Endothelial cell (in vitro differentiated cells): ENCODE results near the gene LRRC39. TPM values are rescaled to one million over a fixed set of nuclear protein-coding genes. Genes with fewer than 3 reads are reported as not detected.

Experiments used
- DNase-seq: peaks from one replicate; pipeline ENCODE4 v3.0.0; 2021; ENCODE audit warnings: low spot score
- H3K27ac Mint-ChIP-seq: one replicate; pipeline ENCODE4 v1.8.0; 2021; ENCODE audit warnings: mixed read lengths, inconsistent platforms; ENCODE audit not compliant: unreplicated experiment
- H3K27me3 Mint-ChIP-seq: one replicate; pipeline ENCODE4 v1.8.0; 2021; ENCODE audit warnings: mild to moderate bottlenecking, moderate library complexity, mixed read lengths, inconsistent platforms; ENCODE audit not compliant: unreplicated experiment
- H3K36me3 Mint-ChIP-seq: one replicate; pipeline ENCODE4 v1.8.0; 2021; ENCODE audit warnings: mild to moderate bottlenecking, low read depth, mixed read lengths, inconsistent platforms; ENCODE audit not compliant: unreplicated experiment
- H3K4me1 Mint-ChIP-seq: one replicate; pipeline ENCODE4 v1.8.0; 2021; ENCODE audit warnings: mild to moderate bottlenecking, mixed read lengths, inconsistent platforms; ENCODE audit not compliant: unreplicated experiment
- H3K4me3 Mint-ChIP-seq: one replicate; pipeline ENCODE4 v1.8.0; 2021; ENCODE audit warnings: mild to moderate bottlenecking, mixed read lengths, inconsistent platforms; ENCODE audit not compliant: unreplicated experiment
- H3K9me3 Mint-ChIP-seq: one replicate; pipeline ENCODE4 v1.8.0; 2021; ENCODE audit warnings: mixed read lengths, inconsistent platforms; ENCODE audit not compliant: unreplicated experiment
- CTCF ChIP-seq: fragments of 200-600 bp; sonication (generic); IDR thresholded peaks from one replicate; pipeline ENCODE4 v1.5.0; 2021; ENCODE audit warnings: antibody characterized with exemption; ENCODE audit not compliant: unreplicated experiment
- total RNA-seq: library from RNA; stranded (reverse); fragmentation: NEBNext Ultra II Directional; extraction: Animal tissue kit (Norgen Biotek cat#: 25700); gene quantifications from one replicate; pipeline ENCODE4 v1.2.1, GENCODE V29; 2021; ENCODE audit not compliant: unreplicated experiment

The LRRC39 gene
- total RNA-seq, 1 donor from 2014 or later = 0.64 TPM

DNA sequence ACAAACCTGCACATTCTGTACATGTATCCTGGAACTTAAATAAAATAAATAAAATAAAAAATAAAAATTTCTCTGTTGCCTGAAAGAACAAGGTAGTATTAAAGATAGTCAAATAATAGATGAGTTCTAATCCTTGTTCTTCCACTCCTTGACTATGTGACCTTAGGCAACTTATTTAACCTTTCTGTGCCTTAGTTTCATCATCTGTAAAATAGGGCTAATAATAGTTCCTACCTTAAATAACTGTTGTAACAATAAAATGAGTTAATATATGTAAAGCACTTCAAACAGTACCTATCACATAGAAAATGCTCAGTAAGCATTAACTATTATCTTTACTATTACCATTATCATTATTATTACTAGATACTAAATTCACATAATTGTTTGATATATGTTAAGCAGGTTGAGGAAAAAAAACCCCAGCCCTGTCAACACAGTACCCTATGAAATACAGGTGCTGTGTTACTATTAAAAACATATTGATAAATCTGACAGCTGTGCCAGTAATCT, 68.4 kb downstream of the LRRC39 start:
- Mint-ChIP-seq H3K4me3 (no peak overlapping the region), H3K9me3 (no peaks in the 10 kb centered on the region), H3K4me1 (no peaks in the 10 kb centered on the region), H3K27me3 (no peaks in the 10 kb centered on the region), H3K36me3 (peaks cover 7% of the 10 kb centered on the region), H3K27ac (no peak overlapping the region)
- no peak for DNase-seq
- TF ChIP-seq CTCF = no peak

GRCh38 chr1:100107696-100108095, 70.4 kb downstream of the LRRC39 start:
- H3K4me1 Mint-ChIP-seq = no peaks in the 10 kb centered on the region
- H3K36me3 Mint-ChIP-seq = peaks cover 12% of the 10 kb centered on the region
- no peaks in the 10 kb centered on the region for H3K9me3 Mint-ChIP-seq
- no peak for DNase-seq
- H3K27ac Mint-ChIP-seq = peak overlapping the region; percentile 84
- no peak overlapping the region for H3K4me3 Mint-ChIP-seq
- TF ChIP-seq CTCF = no peak
- H3K27me3 Mint-ChIP-seq = no peaks in the 10 kb centered on the region

DNA sequence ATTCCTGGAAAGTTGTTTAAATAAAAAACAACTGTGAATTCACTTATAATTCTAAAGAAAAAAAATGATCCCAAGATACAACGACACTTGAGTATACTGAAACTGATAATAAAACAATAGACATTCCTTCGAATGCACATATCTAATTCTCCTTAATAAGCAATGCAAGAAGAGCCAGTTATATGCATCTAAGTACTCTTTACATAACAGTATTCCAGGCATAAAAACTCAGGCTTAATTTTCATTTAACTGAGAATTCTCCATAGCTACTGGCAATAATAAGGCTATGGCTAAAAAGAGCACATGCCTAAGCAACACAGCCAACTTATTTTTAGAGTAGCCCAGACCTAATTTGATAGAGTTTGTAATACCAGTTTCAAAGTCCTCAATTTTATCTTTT, 76.5 kb downstream of the LRRC39 start:
- H3K4me3 Mint-ChIP-seq = no peak overlapping the region
- H3K9me3 Mint-ChIP-seq = no peaks in the 10 kb centered on the region
- H3K27me3 Mint-ChIP-seq = no peaks in the 10 kb centered on the region
- H3K27ac Mint-ChIP-seq = no peak overlapping the region
- no peaks in the 10 kb centered on the region for H3K4me1 Mint-ChIP-seq
- no peak for DNase-seq
- no peak for TF ChIP-seq CTCF
- peaks cover 19% of the 10 kb centered on the region for H3K36me3 Mint-ChIP-seq

GRCh38 chr1:100100202-100100601, 77.9 kb downstream of the LRRC39 start:
- Mint-ChIP-seq H3K4me3 (no peak overlapping the region), H3K36me3 (peaks cover 25% of the 10 kb centered on the region), H3K27ac (no peak overlapping the region), H3K4me1 (no peaks in the 10 kb centered on the region), H3K27me3 (no peaks in the 10 kb centered on the region), H3K9me3 (no peaks in the 10 kb centered on the region)
- no peak for DNase-seq
- no peak for TF ChIP-seq CTCF

Other genes with a start within 250 kb of the LRRC39 start
- gene SLC35A3, start 208.3 kb downstream of the LRRC39 start, total RNA-seq = 19.0 TPM
- gene SASS6, start 45.3 kb downstream of the LRRC39 start, total RNA-seq = 6.1 TPM
- gene TRMT13, start 45.1 kb downstream of the LRRC39 start, total RNA-seq = 10.5 TPM
- gene DBT, start 71.6 kb upstream of the LRRC39 start, total RNA-seq = 8.7 TPM
- gene RTCA, start 88.0 kb upstream of the LRRC39 start, total RNA-seq = 46.3 TPM
- gene CDC14A, start 174.2 kb upstream of the LRRC39 start, total RNA-seq = 12.9 TPM